ENCODE data around the gene SFTPB. TPM values are rescaled to one million over a fixed set of nuclear protein-coding genes. Genes with fewer than 3 reads are reported as not detected.

The SFTPB gene
- total and polyA plus RNA-seq, 4 donors = not detected

DNA sequence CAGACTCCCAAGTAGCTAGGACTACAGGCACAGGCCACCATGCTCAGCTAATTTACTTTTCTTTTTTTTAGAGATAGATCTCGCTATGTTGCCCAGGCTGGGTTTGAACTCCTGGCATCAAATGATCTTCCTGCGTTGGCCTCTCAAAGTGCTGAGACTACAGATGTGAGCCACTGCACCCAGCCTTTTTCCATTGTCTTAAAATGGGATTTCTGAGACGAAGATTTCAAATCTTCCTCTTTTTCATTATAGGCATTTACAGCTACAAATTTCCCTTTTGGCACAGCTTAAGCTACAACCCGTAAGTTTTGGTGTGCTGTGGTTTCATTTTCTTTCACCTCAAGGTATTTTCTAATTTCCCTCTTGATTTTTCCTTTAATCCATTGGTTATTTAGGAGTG lies 34.8 kb upstream of the SFTPB start:
- H3K9me3 ChIP-seq (ENCODE audit: control insufficient read depth in 4 of 4, low read length in 3 of 4) = no peaks in the 10 kb centered on the region
- DNase-seq (ENCODE audit: low spot score) = no peak
- H3K4me1 ChIP-seq (ENCODE audit: control insufficient read depth in 4 of 4, insufficient read depth in 4 of 4, low read length in 3 of 4) = peaks cover 15 to 34% (median 30%) of the 10 kb centered on the region in 4 donors
- no peak overlapping the region for H3K9ac ChIP-seq (ENCODE audit: low read depth in 1 of 2, low read length in 2 of 2)
- WGBS = 82% methylated on average over 4 of the region's 4 CpGs
- no peaks in the 10 kb centered on the region for H3K27me3 ChIP-seq (ENCODE audit: control insufficient read depth in 4 of 4, insufficient read depth in 4 of 4, low read length in 3 of 4)
- H3K36me3 ChIP-seq (ENCODE audit: control insufficient read depth in 4 of 4, insufficient read depth in 3 of 4, low read depth in 1 of 4, low read length in 3 of 4) = no peaks in the 10 kb centered on the region
- no peak overlapping the region for H3K27ac ChIP-seq (ENCODE audit: low read depth in 1 of 2, low read length in 2 of 2)
- no peak for TF ChIP-seq RXRA (IDR thresholded peaks at IDR 0.05)
- no peak for TF ChIP-seq JUND (IDR thresholded peaks at IDR 0.05)
- no peak for TF ChIP-seq SP1 (IDR thresholded peaks at IDR 0.05)
- TF ChIP-seq, protein P1, sequence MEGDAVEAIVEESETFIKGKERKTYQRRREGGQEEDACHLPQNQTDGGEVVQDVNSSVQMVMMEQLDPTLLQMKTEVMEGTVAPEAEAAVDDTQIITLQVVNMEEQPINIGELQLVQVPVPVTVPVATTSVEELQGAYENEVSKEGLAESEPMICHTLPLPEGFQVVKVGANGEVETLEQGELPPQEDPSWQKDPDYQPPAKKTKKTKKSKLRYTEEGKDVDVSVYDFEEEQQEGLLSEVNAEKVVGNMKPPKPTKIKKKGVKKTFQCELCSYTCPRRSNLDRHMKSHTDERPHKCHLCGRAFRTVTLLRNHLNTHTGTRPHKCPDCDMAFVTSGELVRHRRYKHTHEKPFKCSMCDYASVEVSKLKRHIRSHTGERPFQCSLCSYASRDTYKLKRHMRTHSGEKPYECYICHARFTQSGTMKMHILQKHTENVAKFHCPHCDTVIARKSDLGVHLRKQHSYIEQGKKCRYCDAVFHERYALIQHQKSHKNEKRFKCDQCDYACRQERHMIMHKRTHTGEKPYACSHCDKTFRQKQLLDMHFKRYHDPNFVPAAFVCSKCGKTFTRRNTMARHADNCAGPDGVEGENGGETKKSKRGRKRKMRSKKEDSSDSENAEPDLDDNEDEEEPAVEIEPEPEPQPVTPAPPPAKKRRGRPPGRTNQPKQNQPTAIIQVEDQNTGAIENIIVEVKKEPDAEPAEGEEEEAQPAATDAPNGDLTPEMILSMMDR (IDR thresholded peaks at IDR 0.05; ENCODE audit: low read depth, low read length, missing input control) = no peak
- TF ChIP-seq FOXA2 (IDR thresholded peaks at IDR 0.05) = no peak
- no peak for TF ChIP-seq EGR1 (IDR thresholded peaks at IDR 0.05; ENCODE audit: low read depth in 2 of 2)
- no peak overlapping the region for H3K4me3 ChIP-seq (ENCODE audit: low read depth in 1 of 3, low read length in 3 of 3)

DNA sequence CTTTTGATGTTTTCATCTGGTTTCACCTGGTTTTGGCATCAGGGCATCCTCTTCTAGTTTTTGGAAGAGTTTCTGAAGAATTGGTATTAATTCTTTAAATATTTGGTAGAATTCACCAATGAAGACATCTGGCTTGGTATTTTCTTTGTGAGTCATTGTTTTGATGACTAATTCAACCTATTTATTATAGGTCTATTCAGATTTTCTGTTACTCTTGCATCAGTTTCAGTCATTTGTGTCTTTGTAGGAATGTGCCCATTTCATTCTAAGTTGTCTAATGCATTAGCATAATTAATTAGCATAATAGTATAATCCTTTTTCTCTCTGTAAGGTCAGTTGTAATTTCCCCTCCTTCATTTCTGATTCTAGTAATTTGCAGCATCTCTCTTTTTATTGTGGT lies 34.2 kb upstream of the SFTPB start:
- Histone ChIP-seq H3K27ac (ENCODE audit: low read depth in 1 of 2, low read length in 2 of 2) (no peak overlapping the region), H3K4me3 (ENCODE audit: low read depth in 1 of 3, low read length in 3 of 3) (no peak overlapping the region), H3K9me3 (ENCODE audit: control insufficient read depth in 4 of 4, low read length in 3 of 4) (no peaks in the 10 kb centered on the region), H3K4me1 (ENCODE audit: control insufficient read depth in 4 of 4, insufficient read depth in 4 of 4, low read length in 3 of 4) (peaks cover 15 to 28% (median 24%) of the 10 kb centered on the region in 4 donors), H3K36me3 (ENCODE audit: control insufficient read depth in 4 of 4, insufficient read depth in 3 of 4, low read depth in 1 of 4, low read length in 3 of 4) (no peaks in the 10 kb centered on the region), H3K27me3 (ENCODE audit: control insufficient read depth in 4 of 4, insufficient read depth in 4 of 4, low read length in 3 of 4) (no peaks in the 10 kb centered on the region), H3K9ac (ENCODE audit: low read depth in 1 of 2, low read length in 2 of 2) (no peak overlapping the region)
- no peak for TF ChIP-seq HNF4A (conservative IDR thresholded peaks at IDR 0.05)
- no peak for TF ChIP-seq HNF4G (IDR thresholded peaks at IDR 0.05)
- no peak for TF ChIP-seq SP1 (IDR thresholded peaks at IDR 0.05)
- TF ChIP-seq FOXA1 (IDR thresholded peaks at IDR 0.05) = no peak
- TF ChIP-seq RXRA (IDR thresholded peaks at IDR 0.05) = no peak
- TF ChIP-seq, protein P2, sequence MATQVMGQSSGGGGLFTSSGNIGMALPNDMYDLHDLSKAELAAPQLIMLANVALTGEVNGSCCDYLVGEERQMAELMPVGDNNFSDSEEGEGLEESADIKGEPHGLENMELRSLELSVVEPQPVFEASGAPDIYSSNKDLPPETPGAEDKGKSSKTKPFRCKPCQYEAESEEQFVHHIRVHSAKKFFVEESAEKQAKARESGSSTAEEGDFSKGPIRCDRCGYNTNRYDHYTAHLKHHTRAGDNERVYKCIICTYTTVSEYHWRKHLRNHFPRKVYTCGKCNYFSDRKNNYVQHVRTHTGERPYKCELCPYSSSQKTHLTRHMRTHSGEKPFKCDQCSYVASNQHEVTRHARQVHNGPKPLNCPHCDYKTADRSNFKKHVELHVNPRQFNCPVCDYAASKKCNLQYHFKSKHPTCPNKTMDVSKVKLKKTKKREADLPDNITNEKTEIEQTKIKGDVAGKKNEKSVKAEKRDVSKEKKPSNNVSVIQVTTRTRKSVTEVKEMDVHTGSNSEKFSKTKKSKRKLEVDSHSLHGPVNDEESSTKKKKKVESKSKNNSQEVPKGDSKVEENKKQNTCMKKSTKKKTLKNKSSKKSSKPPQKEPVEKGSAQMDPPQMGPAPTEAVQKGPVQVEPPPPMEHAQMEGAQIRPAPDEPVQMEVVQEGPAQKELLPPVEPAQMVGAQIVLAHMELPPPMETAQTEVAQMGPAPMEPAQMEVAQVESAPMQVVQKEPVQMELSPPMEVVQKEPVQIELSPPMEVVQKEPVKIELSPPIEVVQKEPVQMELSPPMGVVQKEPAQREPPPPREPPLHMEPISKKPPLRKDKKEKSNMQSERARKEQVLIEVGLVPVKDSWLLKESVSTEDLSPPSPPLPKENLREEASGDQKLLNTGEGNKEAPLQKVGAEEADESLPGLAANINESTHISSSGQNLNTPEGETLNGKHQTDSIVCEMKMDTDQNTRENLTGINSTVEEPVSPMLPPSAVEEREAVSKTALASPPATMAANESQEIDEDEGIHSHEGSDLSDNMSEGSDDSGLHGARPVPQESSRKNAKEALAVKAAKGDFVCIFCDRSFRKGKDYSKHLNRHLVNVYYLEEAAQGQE (IDR thresholded peaks at IDR 0.05) = no peak
- TF ChIP-seq EGR1 (IDR thresholded peaks at IDR 0.05; ENCODE audit: low read depth in 2 of 2) = no peak
- TF ChIP-seq RAD21 (IDR thresholded peaks at IDR 0.05) = no peak
- TF ChIP-seq TAF1 (conservative IDR thresholded peaks at IDR 0.05) = no peak
- no peak for TF ChIP-seq YY1 (IDR thresholded peaks at IDR 0.05)
- no peak for TF ChIP-seq FOXA2 (IDR thresholded peaks at IDR 0.05)
- no peak for DNase-seq (ENCODE audit: low spot score)

DNA sequence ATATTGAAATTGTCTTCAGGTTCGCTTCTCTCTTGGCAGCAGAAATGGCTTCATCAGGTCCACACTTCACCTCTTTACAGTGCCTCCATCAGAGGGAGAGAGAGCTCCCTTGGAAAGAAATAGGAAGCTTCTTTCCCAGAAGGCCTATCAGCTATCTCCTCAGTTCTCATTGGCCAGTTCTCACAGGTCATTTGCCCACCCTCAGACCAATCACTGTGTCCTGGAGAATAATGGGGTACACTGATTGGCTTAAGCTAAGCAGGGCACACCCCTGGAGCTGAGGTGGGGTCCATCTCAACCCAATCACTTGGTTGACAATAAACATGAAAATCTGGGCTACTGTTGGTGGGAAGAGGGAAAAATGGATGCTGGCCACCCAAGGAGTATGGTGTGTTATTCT lies 31.3 kb upstream of the SFTPB start:
- H3K9me3 ChIP-seq (ENCODE audit: control insufficient read depth in 4 of 4, low read length in 3 of 4) = no peaks in the 10 kb centered on the region
- no peak overlapping the region for H3K4me3 ChIP-seq (ENCODE audit: low read depth in 1 of 3, low read length in 3 of 3)
- no peak overlapping the region for H3K27ac ChIP-seq (ENCODE audit: low read depth in 1 of 2, low read length in 2 of 2)
- TF ChIP-seq, protein P3, sequence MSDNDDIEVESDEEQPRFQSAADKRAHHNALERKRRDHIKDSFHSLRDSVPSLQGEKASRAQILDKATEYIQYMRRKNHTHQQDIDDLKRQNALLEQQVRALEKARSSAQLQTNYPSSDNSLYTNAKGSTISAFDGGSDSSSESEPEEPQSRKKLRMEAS (IDR thresholded peaks at IDR 0.05) = no peak
- TF ChIP-seq, protein P4, sequence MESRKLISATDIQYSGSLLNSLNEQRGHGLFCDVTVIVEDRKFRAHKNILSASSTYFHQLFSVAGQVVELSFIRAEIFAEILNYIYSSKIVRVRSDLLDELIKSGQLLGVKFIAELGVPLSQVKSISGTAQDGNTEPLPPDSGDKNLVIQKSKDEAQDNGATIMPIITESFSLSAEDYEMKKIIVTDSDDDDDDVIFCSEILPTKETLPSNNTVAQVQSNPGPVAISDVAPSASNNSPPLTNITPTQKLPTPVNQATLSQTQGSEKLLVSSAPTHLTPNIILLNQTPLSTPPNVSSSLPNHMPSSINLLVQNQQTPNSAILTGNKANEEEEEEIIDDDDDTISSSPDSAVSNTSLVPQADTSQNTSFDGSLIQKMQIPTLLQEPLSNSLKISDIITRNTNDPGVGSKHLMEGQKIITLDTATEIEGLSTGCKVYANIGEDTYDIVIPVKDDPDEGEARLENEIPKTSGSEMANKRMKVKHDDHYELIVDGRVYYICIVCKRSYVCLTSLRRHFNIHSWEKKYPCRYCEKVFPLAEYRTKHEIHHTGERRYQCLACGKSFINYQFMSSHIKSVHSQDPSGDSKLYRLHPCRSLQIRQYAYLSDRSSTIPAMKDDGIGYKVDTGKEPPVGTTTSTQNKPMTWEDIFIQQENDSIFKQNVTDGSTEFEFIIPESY (IDR thresholded peaks at IDR 0.05) = no peak
- TF ChIP-seq SP1 (IDR thresholded peaks at IDR 0.05) (no peak), FOXA1 (IDR thresholded peaks at IDR 0.05) (no peak)
- 98% methylated on average over 1 of the region's 1 CpG for WGBS
- no peak for DNase-seq (ENCODE audit: low spot score)
- H3K4me1 ChIP-seq (ENCODE audit: control insufficient read depth in 4 of 4, insufficient read depth in 4 of 4, low read length in 3 of 4) = peaks cover 0 to 3% (median 0%) of the 10 kb centered on the region in 4 donors
- no peak overlapping the region for H3K9ac ChIP-seq (ENCODE audit: low read depth in 1 of 2, low read length in 2 of 2)
- H3K36me3 ChIP-seq (ENCODE audit: control insufficient read depth in 4 of 4, insufficient read depth in 3 of 4, low read depth in 1 of 4, low read length in 3 of 4) = no peaks in the 10 kb centered on the region
- no peaks in the 10 kb centered on the region for H3K27me3 ChIP-seq (ENCODE audit: control insufficient read depth in 4 of 4, insufficient read depth in 4 of 4, low read length in 3 of 4)

All from liver (tissue), 9 donors.